Stimulated activated CD4-positive, alpha-beta T cell treated with anti-CD3 and anti-CD28 coated beads, Interleukin-2, amount 100 ng/mL, for 48 hours (primary cell): Measurements from ENCODE around the gene ACADS.
A peak's percentile ranks its signal among the peaks of the same experiment; 100 is the strongest.

Source experiments
- DNase-seq, 2 donors: peaks; one replicate each; pipeline ENCODE4 v3.0.0-alpha.2; 2020

ACADS gene

GRCh38 chr12:120758798-120759590 lies 33.4 kb downstream of the ACADS start:
- DNase-seq, result no peak

GRCh38 chr12:120759591-120760348 lies 34.1 kb downstream of the ACADS start:
- no peak for DNase-seq

GRCh38 chr12:120760349-120761254 lies 35.0 kb downstream of the ACADS start:
- DNase-seq, result peak in 1 of 2 donors; percentile 12

GRCh38 chr12:120761519-120761934 lies 35.9 kb downstream of the ACADS start:
- DNase-seq, result no peak

GRCh38 chr12:120762086-120762485 lies 36.5 kb downstream of the ACADS start:
- no peak for DNase-seq

- no peak for DNase-seq
Observed at GRCh38 chr12:120763250-120763649, 37.6 kb downstream of the ACADS start.

DNA sequence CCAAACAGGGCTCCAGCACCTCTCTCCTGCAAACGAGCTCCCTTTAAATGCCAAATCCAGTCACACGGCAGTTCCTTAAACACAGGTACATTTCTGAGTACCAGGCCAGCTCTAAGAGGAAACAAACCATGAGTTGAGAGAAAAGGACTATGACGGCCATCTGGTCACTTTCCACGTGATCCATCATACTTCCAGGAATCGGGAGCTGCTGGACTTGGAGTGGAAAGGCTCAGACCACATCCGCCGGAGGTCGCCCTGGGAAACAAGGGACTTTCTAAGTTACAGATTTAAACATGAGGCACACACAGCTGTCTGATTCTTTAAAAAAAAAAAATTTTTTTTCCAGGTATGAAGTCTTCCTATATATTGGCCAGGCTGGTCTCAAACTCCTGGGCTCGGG lies 39.2 kb downstream of the ACADS start:
- no peak for DNase-seq

DNA sequence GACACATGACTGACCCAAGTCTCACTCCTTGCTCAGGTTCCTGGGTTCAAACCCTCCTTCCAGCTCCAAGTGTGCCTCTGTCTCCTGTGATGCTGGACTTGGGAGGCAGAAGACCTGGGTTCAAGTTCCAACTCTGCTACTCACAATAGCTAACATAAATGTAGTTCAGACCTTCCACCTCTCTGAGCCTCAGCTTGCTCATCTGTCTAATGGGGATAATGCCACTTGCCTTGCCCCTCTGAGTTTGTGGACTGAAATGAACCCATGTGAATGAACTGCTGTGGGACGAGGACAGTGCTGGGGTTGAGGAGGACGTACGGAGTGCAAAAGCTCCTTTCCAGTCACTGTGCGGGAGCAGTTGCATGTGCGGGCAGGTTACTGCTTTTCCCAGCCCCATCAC lies 40.9 kb downstream of the ACADS start:
- DNase-seq, result no peak

- DNase-seq, result no peak
Observed at GRCh38 chr12:120767071-120768024, 41.7 kb downstream of the ACADS start.

GRCh38 chr12:120771097-120771496 lies 45.5 kb downstream of the ACADS start:
- DNase-seq, result no peak

DNA sequence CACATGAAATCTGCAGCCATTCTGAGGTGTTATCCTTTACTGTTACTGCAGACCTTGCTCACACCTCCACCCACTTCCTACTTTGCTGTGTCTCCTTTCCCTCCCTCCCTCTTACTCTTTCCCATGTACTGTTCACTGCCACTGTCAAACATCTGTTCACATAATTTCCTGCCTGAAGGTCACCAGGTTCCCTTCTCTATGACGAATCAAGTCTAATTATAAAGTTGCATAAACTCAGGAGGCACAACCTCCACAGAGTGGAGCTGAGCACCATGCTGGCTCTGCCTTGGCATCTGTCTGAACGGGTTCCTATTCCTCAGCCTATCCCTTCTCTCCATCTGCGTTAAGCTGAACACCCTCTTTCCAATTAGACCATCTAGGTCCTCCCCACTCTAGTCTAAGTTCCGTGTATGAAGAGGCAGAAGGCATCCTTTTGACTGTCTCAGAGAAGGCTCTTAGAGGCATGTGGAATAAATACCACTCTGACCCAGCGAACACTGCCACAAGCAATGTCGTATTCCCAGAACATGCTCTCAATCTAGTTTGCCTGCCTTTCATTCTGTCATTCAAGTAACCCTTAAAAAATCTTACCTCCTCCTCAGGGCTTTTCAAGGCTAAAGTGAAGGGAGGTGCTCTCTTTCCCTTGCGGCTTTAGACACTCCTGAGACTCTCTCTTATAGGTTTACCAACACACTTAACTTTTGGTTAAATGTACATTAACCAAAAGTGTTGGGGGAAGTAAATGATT lies 48.7 kb downstream of the ACADS start:
- no peak for DNase-seq

DNA sequence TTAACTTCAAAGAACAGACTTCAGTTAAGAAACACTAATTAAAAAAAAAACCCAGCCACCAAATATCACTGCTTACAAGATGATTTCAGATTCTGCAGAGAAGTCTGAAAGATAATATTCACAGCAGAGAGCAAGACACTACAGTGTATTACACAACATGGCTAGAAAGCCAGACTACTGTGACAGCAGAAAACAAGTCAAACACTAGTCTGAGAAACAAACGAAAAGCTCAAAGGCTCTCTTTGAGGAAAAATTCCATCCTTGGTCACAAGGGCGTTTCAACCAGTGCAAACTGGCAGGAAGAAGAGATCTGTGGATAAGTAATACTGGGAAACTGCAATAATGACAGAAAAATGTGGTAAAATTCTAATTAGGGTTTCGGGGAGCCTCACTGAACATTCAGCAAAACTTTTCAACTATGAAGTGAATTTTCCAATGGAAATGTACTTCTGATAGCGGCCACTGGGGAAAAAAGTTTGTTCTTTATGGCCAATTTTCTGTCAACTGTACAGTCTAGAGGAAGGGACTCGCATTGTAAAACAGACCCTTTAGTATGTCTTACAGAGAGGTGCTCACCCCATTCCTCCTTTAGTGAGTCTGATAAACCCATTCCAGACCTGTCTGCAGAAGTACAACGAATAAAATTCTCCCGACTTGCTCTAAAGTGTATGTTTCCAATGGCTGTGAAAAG lies 50.4 kb downstream of the ACADS start:
- DNase-seq, result no peak

DNA sequence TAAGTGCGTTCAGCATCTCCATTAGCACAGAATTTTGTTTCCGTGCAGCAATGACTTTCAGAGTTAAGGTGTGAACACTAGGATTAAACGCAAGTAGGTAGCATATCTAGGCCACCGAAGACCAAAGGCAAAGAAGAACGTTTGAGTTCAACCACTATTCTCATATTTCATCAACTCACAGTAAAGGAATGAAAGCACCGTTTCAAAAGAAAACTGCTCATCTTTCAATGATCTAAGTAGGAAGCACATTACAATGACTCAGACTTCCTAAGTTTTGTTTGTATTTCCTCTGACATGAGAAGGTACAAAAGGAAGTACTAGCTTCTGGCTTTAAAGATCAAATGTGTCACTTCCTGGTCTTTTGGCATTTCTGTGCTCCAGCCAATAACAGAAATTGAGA lies 57.6 kb downstream of the ACADS start:
- DNase-seq, result peak in 1 of 2 donors; percentile 15

DNA sequence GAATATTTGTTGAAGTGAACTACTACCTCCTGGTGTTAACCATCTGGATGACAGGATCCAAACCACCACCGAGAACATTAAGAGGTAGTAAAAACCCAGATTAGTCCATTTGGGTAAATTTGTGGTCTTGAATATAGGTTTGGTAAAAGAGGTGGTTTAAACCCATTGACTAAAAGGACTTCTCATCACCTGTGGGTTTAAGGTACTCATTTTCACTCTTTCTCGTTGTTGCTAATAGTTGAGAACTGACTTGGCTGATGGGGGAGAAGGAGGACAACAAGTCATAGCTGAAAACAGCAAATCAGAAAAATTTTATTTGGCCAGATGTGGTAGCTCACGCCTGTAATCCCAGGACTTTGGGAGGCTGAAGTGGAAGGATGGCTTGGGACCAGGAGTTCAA lies 59.2 kb downstream of the ACADS start:
- no peak for DNase-seq

DNA sequence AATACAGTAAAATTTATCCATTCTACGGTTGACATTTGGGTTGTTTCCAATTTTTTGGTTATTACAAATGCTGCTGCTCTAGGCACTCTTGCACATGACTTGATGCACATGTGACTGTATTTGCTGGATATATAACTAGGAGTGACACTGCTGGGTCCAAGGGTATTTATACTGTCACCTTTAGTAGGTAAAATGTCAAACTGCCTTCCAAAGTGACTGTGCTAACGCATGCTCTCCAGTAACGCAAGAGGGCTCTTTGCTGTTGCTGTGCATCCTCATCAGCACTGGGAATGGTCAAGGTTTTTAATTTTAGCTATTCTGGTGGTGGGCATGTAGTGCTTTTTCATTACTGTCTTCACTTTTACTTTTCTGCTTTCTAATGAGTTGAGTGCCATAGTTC lies 62.3 kb downstream of the ACADS start:
- DNase-seq, result no peak
